ENCODE results near the gene GRIK5.

The GRIK5 gene

GRCh38 chr19:42099336-42099925, 29.4 kb upstream of the GRIK5 start:
- Histone ChIP-seq H3K9me3 (no peaks in the 10 kb centered on the region), H3K4me1 (ENCODE audit: control insufficient read depth in 1 of 2, insufficient read depth in 1 of 2, low read depth in 1 of 2, low read length in 1 of 2) (no peaks in the 10 kb centered on the region), H3K36me3 (no peaks in the 10 kb centered on the region), H3K4me3 (ENCODE audit: low read depth in 1 of 2, low read length in 1 of 2) (no peak overlapping the region), H3K27ac (no peak overlapping the region), H3K27me3 (no peaks in the 10 kb centered on the region)
- TF ChIP-seq CTCF (IDR thresholded peaks at IDR 0.05): no peak

GRCh38 chr19:42098781-42099180, 28.8 kb upstream of the GRIK5 start:
- Histone ChIP-seq H3K27me3 (no peaks in the 10 kb centered on the region), H3K4me3 (ENCODE audit: low read depth in 1 of 2, low read length in 1 of 2) (no peak overlapping the region), H3K4me1 (ENCODE audit: control insufficient read depth in 1 of 2, insufficient read depth in 1 of 2, low read depth in 1 of 2, low read length in 1 of 2) (no peaks in the 10 kb centered on the region), H3K36me3 (no peaks in the 10 kb centered on the region), H3K27ac (no peak overlapping the region), H3K9me3 (no peaks in the 10 kb centered on the region)
- TF ChIP-seq CTCF (IDR thresholded peaks at IDR 0.05): no peak

- H3K4me1 ChIP-seq (ENCODE audit: control insufficient read depth in 1 of 2, insufficient read depth in 1 of 2, low read depth in 1 of 2, low read length in 1 of 2): no peaks in the 10 kb centered on the region
- no peak overlapping the region for H3K27ac ChIP-seq
- H3K27me3 ChIP-seq: no peaks in the 10 kb centered on the region
- H3K9me3 ChIP-seq: no peaks in the 10 kb centered on the region
- H3K36me3 ChIP-seq: no peaks in the 10 kb centered on the region
- TF ChIP-seq CTCF (IDR thresholded peaks at IDR 0.05): no peak
- no peak overlapping the region for H3K4me3 ChIP-seq (ENCODE audit: low read depth in 1 of 2, low read length in 1 of 2)
Measured at GRCh38 chr19:42097461-42097860, 27.5 kb upstream of the GRIK5 start.

- Histone ChIP-seq H3K27me3 (no peaks in the 10 kb centered on the region), H3K36me3 (no peaks in the 10 kb centered on the region), H3K9me3 (no peaks in the 10 kb centered on the region), H3K4me3 (ENCODE audit: low read depth in 1 of 2, low read length in 1 of 2) (no peak overlapping the region), H3K27ac (no peak overlapping the region), H3K4me1 (ENCODE audit: control insufficient read depth in 1 of 2, insufficient read depth in 1 of 2, low read depth in 1 of 2, low read length in 1 of 2) (no peaks in the 10 kb centered on the region)
- no peak for TF ChIP-seq CTCF (IDR thresholded peaks at IDR 0.05)
Measured at GRCh38 chr19:42096255-42096837, 26.3 kb upstream of the GRIK5 start.

GRCh38 chr19:42095814-42096230, 25.8 kb upstream of the GRIK5 start:
- Histone ChIP-seq H3K36me3 (no peaks in the 10 kb centered on the region), H3K4me3 (ENCODE audit: low read depth in 1 of 2, low read length in 1 of 2) (no peak overlapping the region), H3K27ac (no peak overlapping the region), H3K9me3 (no peaks in the 10 kb centered on the region), H3K27me3 (no peaks in the 10 kb centered on the region), H3K4me1 (ENCODE audit: control insufficient read depth in 1 of 2, insufficient read depth in 1 of 2, low read depth in 1 of 2, low read length in 1 of 2) (no peaks in the 10 kb centered on the region)
- TF ChIP-seq CTCF (IDR thresholded peaks at IDR 0.05): no peak

Data from neutrophil (primary cell).